NCI-H2029 treated with DMSO at 0.1 percent for 48 hours (cell line): ENCODE measurements around the gene IGFBP4.
A peak's percentile ranks its signal among the peaks of the same experiment; 100 is the strongest.
"Not testable (repeated sequence)": the region's sequence is repeated elsewhere in the genome, so short reads cannot be mapped to it uniquely, and the experiment has no call there.

Experiments used
- DNase-seq: peaks from one replicate; lab custom pipeline; 2025; lab: John Stamatoyannopoulos, UW

Gene IGFBP4

GRCh38 chr17:40443196-40443987 is at the start of gene IGFBP4:
Gene IGFBP4 (plus strand): TSS chr17:40443450. CDS start chr17:40443736, 286 bp downstream.
- DNase-seq, result no peak

GRCh38 chr17:40399185-40399584 is 44.1 kb upstream of the IGFBP4 start:
- DNase-seq, result peak; percentile 8

- DNase-seq, result no peak
Measured at GRCh38 chr17:40402668-40403067, 40.6 kb upstream of the IGFBP4 start.

GRCh38 chr17:40404003-40404402 is 39.2 kb upstream of the IGFBP4 start:
- no peak for DNase-seq

- DNase-seq, result no peak
Measured at GRCh38 chr17:40407460-40407859, 35.8 kb upstream of the IGFBP4 start.

GRCh38 chr17:40409540-40409939 is 33.7 kb upstream of the IGFBP4 start:
- DNase-seq, result not testable (repeated sequence)

GRCh38 chr17:40410082-40410481 is 33.2 kb upstream of the IGFBP4 start:
- no peak for DNase-seq

- DNase-seq, result no peak
Measured at GRCh38 chr17:40411821-40412220, 31.4 kb upstream of the IGFBP4 start.

- no peak for DNase-seq
Measured at GRCh38 chr17:40412880-40413279, 30.4 kb upstream of the IGFBP4 start.

- not testable (repeated sequence) for DNase-seq
Measured at GRCh38 chr17:40414312-40414711, 28.9 kb upstream of the IGFBP4 start.

- DNase-seq, result peak; percentile 5
Measured at GRCh38 chr17:40415390-40415789, 27.9 kb upstream of the IGFBP4 start.

GRCh38 chr17:40416671-40417070 is 26.6 kb upstream of the IGFBP4 start:
- no peak for DNase-seq

GRCh38 chr17:40417258-40417608 is 26.0 kb upstream of the IGFBP4 start:
- no peak for DNase-seq

- DNase-seq, result peak; percentile 99
Measured at GRCh38 chr17:40417609-40418427, 25.4 kb upstream of the IGFBP4 start, which contains the start of gene TOP2A. Gene TOP2A (minus strand): TSS chr17:40417896. CDS start chr17:40417791, 105 bp downstream.

- DNase-seq, result no peak
Measured at GRCh38 chr17:40418428-40418706, 24.9 kb upstream of the IGFBP4 start.

GRCh38 chr17:40419559-40420331 is 23.5 kb upstream of the IGFBP4 start:
- DNase-seq, result peak; percentile 52

GRCh38 chr17:40422990-40423633 is 20.1 kb upstream of the IGFBP4 start:
- DNase-seq, result peak; percentile 59

- DNase-seq, result no peak
Measured at GRCh38 chr17:40425741-40426140, 17.5 kb upstream of the IGFBP4 start.

- DNase-seq, result no peak
Measured at GRCh38 chr17:40427002-40427491, 16.2 kb upstream of the IGFBP4 start.

- no peak for DNase-seq
Measured at GRCh38 chr17:40430272-40431230, 12.7 kb upstream of the IGFBP4 start.

- DNase-seq, result no peak
Measured at GRCh38 chr17:40431231-40431602, 12.0 kb upstream of the IGFBP4 start.
